ENCODE measurements around the gene PNPLA6. TPM values are rescaled to one million over a fixed set of nuclear protein-coding genes. Genes with fewer than 3 reads are reported as not detected.
"Not testable (repeated sequence)": the region's sequence is repeated elsewhere in the genome, so short reads cannot be mapped to it uniquely, and the experiment has no call there.

PNPLA6 gene
- total RNA-seq, 1 donor from 2014 or later: 129 TPM

- peaks cover 4% of the 10 kb centered on the region for H3K4me1 Mint-ChIP-seq (ENCODE audit: unreplicated experiment)
- peak overlapping the region; percentile 88 for H3K27ac Mint-ChIP-seq (ENCODE audit: unreplicated experiment)
- H3K36me3 Mint-ChIP-seq (ENCODE audit: low read depth, unreplicated experiment): peaks cover 28% of the 10 kb centered on the region
- DNase-seq (ENCODE audit: low spot score): peak; percentile 69
- peak overlapping the region; percentile 97 for H3K4me3 Mint-ChIP-seq (ENCODE audit: unreplicated experiment)
- H3K27me3 Mint-ChIP-seq (ENCODE audit: unreplicated experiment): peaks cover 4% of the 10 kb centered on the region
- H3K9me3 Mint-ChIP-seq (ENCODE audit: unreplicated experiment): no peaks in the 10 kb centered on the region
- TF ChIP-seq, protein P1, sequence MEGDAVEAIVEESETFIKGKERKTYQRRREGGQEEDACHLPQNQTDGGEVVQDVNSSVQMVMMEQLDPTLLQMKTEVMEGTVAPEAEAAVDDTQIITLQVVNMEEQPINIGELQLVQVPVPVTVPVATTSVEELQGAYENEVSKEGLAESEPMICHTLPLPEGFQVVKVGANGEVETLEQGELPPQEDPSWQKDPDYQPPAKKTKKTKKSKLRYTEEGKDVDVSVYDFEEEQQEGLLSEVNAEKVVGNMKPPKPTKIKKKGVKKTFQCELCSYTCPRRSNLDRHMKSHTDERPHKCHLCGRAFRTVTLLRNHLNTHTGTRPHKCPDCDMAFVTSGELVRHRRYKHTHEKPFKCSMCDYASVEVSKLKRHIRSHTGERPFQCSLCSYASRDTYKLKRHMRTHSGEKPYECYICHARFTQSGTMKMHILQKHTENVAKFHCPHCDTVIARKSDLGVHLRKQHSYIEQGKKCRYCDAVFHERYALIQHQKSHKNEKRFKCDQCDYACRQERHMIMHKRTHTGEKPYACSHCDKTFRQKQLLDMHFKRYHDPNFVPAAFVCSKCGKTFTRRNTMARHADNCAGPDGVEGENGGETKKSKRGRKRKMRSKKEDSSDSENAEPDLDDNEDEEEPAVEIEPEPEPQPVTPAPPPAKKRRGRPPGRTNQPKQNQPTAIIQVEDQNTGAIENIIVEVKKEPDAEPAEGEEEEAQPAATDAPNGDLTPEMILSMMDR (IDR thresholded peaks at IDR 0.05; ENCODE audit: unreplicated experiment): no peak
Observed at GRCh38 chr19:7533925-7534480, 1.5 kb upstream of the PNPLA6 start.

DNA sequence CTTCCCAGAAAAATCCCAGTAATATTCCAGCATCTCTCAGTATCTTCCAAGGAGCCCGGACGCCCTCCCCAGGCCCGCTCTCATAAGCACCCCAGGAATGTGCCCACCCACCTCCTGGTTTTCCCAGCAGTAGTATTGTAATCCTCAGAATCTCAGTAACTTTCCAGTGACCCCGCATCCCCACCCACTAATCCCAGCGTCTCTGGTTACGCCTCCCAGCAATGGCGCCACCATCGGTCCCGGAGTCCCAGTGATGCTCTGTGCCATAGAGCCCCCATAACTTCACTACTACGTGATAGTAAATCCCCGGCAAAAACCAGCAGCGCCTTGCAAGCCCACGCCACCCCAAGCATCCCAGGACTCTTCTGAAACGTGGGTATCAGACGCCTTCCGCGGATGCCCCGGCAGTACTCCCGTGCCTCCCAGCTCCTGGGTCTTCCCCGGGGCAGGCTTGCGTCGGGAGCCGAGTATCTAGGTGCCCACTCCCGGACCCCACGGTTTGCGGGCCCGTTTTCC lies 928 bp upstream of the PNPLA6 start:
- TF ChIP-seq, protein P1 (IDR thresholded peaks at IDR 0.05; ENCODE audit: unreplicated experiment): no peak
- Mint-ChIP-seq H3K27ac (ENCODE audit: unreplicated experiment) (peak overlapping the region; percentile 88), H3K4me3 (ENCODE audit: unreplicated experiment) (peak overlapping the region; percentile 97), H3K36me3 (ENCODE audit: low read depth, unreplicated experiment) (peaks cover 27% of the 10 kb centered on the region), H3K27me3 (ENCODE audit: unreplicated experiment) (peaks cover 4% of the 10 kb centered on the region), H3K4me1 (ENCODE audit: unreplicated experiment) (peaks cover 4% of the 10 kb centered on the region), H3K9me3 (ENCODE audit: unreplicated experiment) (no peaks in the 10 kb centered on the region)
- DNase-seq (ENCODE audit: low spot score): peak; percentile 59

GRCh38 chr19:7535998-7536695 lies 630 bp downstream of the PNPLA6 start:
- Mint-ChIP-seq H3K27ac (ENCODE audit: unreplicated experiment) (peak overlapping the region; percentile 3), H3K9me3 (ENCODE audit: unreplicated experiment) (no peaks in the 10 kb centered on the region), H3K4me1 (ENCODE audit: unreplicated experiment) (peaks cover 4% of the 10 kb centered on the region), H3K36me3 (ENCODE audit: low read depth, unreplicated experiment) (peaks cover 25% of the 10 kb centered on the region), H3K4me3 (ENCODE audit: unreplicated experiment) (peak overlapping the region; percentile 97), H3K27me3 (ENCODE audit: unreplicated experiment) (peaks cover 7% of the 10 kb centered on the region)
- TF ChIP-seq, protein P1 (IDR thresholded peaks at IDR 0.05; ENCODE audit: unreplicated experiment): no peak
- no peak for DNase-seq (ENCODE audit: low spot score)

DNA sequence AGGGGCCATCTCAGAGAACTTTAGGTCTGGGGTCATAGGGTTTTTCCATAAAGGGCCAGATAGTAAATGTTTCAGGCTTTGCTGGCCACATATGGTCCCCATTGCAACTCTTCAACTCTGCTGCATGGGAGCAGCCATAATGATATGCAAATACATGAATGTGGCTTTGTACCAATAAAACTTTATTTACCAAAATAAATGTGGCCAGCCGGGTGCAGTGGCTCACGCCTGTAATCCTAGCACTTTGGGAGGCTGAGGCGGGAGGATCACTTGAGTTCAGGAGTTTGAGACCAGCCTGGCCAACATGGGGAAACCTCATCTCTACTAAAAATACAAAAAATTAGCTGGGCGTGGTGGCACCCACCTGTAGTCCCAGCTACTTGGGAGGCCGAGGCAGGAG lies 3.5 kb downstream of the PNPLA6 start:
- H3K27ac Mint-ChIP-seq (ENCODE audit: unreplicated experiment); DNase-seq (ENCODE audit: low spot score); H3K4me3 Mint-ChIP-seq (ENCODE audit: unreplicated experiment); H3K27me3 Mint-ChIP-seq (ENCODE audit: unreplicated experiment); H3K9me3 Mint-ChIP-seq (ENCODE audit: unreplicated experiment); H3K4me1 Mint-ChIP-seq (ENCODE audit: unreplicated experiment): not testable (repeated sequence)
- H3K36me3 Mint-ChIP-seq (ENCODE audit: low read depth, unreplicated experiment): peaks cover 27% of the 10 kb centered on the region

GRCh38 chr19:7539827-7540425 lies 4.4 kb downstream of the PNPLA6 start:
- H3K4me1 Mint-ChIP-seq (ENCODE audit: unreplicated experiment): peaks cover 4% of the 10 kb centered on the region
- H3K9me3 Mint-ChIP-seq (ENCODE audit: unreplicated experiment): no peaks in the 10 kb centered on the region
- TF ChIP-seq, protein P1 (IDR thresholded peaks at IDR 0.05; ENCODE audit: unreplicated experiment): no peak
- DNase-seq (ENCODE audit: low spot score): no peak
- H3K36me3 Mint-ChIP-seq (ENCODE audit: low read depth, unreplicated experiment): peaks cover 31% of the 10 kb centered on the region
- peaks cover 7% of the 10 kb centered on the region for H3K27me3 Mint-ChIP-seq (ENCODE audit: unreplicated experiment)
- no peak overlapping the region for H3K27ac Mint-ChIP-seq (ENCODE audit: unreplicated experiment)
- H3K4me3 Mint-ChIP-seq (ENCODE audit: unreplicated experiment): no peak overlapping the region

Measured in endothelial cell (in vitro differentiated cells).